Measurements from ENCODE around the gene CARNS1.

The CARNS1 gene

GRCh38 chr11:67406420-67406968 lies 9.0 kb upstream of the CARNS1 start:
- peak overlapping the region; percentile 99 for H3K9ac ChIP-seq (ENCODE audit: low read depth, low read length, poor library complexity, severe bottlenecking)
- no peaks in the 10 kb centered on the region for H3K9me3 ChIP-seq (ENCODE audit: insufficient read depth, low read depth, low read length)
- H4K20me1 ChIP-seq (ENCODE audit: insufficient read depth, low read length, poor library complexity, severe bottlenecking), result peaks cover 7% of the 10 kb centered on the region
- H3K36me3 ChIP-seq (ENCODE audit: insufficient read depth, low read length), result no peaks in the 10 kb centered on the region
- peaks cover 32% of the 10 kb centered on the region for H3F3A ChIP-seq (ENCODE audit: low read depth)
- H3K4me1 ChIP-seq (ENCODE audit: insufficient read depth, low read length, poor library complexity, severe bottlenecking), result peaks cover 81% of the 10 kb centered on the region
- H3K79me2 ChIP-seq (ENCODE audit: insufficient read depth, low read length), result peaks cover 72% of the 10 kb centered on the region
- H3K27me3 ChIP-seq (ENCODE audit: insufficient read depth, low read length, poor library complexity, severe bottlenecking), result no peaks in the 10 kb centered on the region
- H3K4me3 ChIP-seq (ENCODE audit: low read length, poor library complexity, severe bottlenecking), result peak overlapping the region; percentile 89
- TF ChIP-seq, protein P1, sequence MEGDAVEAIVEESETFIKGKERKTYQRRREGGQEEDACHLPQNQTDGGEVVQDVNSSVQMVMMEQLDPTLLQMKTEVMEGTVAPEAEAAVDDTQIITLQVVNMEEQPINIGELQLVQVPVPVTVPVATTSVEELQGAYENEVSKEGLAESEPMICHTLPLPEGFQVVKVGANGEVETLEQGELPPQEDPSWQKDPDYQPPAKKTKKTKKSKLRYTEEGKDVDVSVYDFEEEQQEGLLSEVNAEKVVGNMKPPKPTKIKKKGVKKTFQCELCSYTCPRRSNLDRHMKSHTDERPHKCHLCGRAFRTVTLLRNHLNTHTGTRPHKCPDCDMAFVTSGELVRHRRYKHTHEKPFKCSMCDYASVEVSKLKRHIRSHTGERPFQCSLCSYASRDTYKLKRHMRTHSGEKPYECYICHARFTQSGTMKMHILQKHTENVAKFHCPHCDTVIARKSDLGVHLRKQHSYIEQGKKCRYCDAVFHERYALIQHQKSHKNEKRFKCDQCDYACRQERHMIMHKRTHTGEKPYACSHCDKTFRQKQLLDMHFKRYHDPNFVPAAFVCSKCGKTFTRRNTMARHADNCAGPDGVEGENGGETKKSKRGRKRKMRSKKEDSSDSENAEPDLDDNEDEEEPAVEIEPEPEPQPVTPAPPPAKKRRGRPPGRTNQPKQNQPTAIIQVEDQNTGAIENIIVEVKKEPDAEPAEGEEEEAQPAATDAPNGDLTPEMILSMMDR (conservative IDR thresholded peaks at IDR 0.05; ENCODE audit: low read length), result no peak
- no peak for TF ChIP-seq EZH2phosphoT487 (IDR thresholded peaks at IDR 0.05; ENCODE audit: borderline replicate concordance)
- H2AFZ ChIP-seq (ENCODE audit: low read length), result no peak overlapping the region
- peak overlapping the region; percentile 98 for H3K4me2 ChIP-seq (ENCODE audit: low read depth, low read length, poor library complexity, severe bottlenecking)
- H3K9me2 ChIP-seq (replicated peaks; ENCODE audit: low read depth, low read length), result no peaks in the 10 kb centered on the region

GRCh38 chr11:67406969-67407687 lies 8.3 kb upstream of the CARNS1 start:
- Histone ChIP-seq H3K4me2 (ENCODE audit: low read depth, low read length, poor library complexity, severe bottlenecking) (peak overlapping the region; percentile 98), H3K4me3 (ENCODE audit: low read length, poor library complexity, severe bottlenecking) (peak overlapping the region; percentile 89), H3K4me1 (ENCODE audit: insufficient read depth, low read length, poor library complexity, severe bottlenecking) (peaks cover 79% of the 10 kb centered on the region)

DNA sequence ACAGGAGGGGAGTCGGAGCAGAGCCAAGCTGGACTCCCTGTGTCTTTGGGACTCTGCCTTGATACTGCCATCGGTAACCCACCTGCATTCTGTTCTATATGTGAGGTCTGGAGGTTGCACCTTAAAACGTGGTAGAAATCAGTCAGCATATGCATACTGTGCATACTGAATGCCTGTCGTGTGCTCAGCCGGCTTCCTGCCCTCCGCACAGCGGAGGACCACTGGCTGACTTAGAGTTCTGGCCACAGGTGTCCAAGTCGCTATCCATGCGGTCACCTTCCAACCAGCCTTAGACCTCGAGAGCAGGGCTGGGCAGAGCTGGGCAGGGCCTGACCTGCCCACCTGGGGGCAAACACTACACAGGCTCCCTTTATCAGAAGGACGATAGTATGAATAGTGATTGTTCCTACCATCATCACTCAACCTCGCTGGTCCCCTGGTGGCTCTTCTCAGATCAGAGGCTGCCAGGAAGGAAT lies 7.8 kb upstream of the CARNS1 start:
- Histone ChIP-seq H3K79me2 (ENCODE audit: insufficient read depth, low read length) (peaks cover 68% of the 10 kb centered on the region), H3K4me1 (ENCODE audit: insufficient read depth, low read length, poor library complexity, severe bottlenecking) (peaks cover 77% of the 10 kb centered on the region), H3K36me3 (ENCODE audit: insufficient read depth, low read length) (no peaks in the 10 kb centered on the region), H4K20me1 (ENCODE audit: insufficient read depth, low read length, poor library complexity, severe bottlenecking) (peaks cover 7% of the 10 kb centered on the region), H3K4me2 (ENCODE audit: low read depth, low read length, poor library complexity, severe bottlenecking) (peak overlapping the region; percentile 98), H3K27me3 (ENCODE audit: insufficient read depth, low read length, poor library complexity, severe bottlenecking) (no peaks in the 10 kb centered on the region), H3K9me3 (ENCODE audit: insufficient read depth, low read depth, low read length) (no peaks in the 10 kb centered on the region), H2AFZ (ENCODE audit: low read length) (no peak overlapping the region), H3K9me2 (replicated peaks; ENCODE audit: low read depth, low read length) (no peaks in the 10 kb centered on the region), H3K4me3 (ENCODE audit: low read length, poor library complexity, severe bottlenecking) (peak overlapping the region; percentile 89), H3F3A (ENCODE audit: low read depth) (peaks cover 26% of the 10 kb centered on the region), H3K9ac (ENCODE audit: low read depth, low read length, poor library complexity, severe bottlenecking) (peak overlapping the region; percentile 99)
- no peak for TF ChIP-seq EZH2phosphoT487 (IDR thresholded peaks at IDR 0.05; ENCODE audit: borderline replicate concordance)
- TF ChIP-seq, protein P1 (conservative IDR thresholded peaks at IDR 0.05; ENCODE audit: low read length), result no peak

More at GRCh38 chr11:67406969-67407687, 8.3 kb upstream of the CARNS1 start:
- H3K9ac ChIP-seq (ENCODE audit: low read depth, low read length, poor library complexity, severe bottlenecking), result peak overlapping the region; percentile 99
- no peaks in the 10 kb centered on the region for H3K27me3 ChIP-seq (ENCODE audit: insufficient read depth, low read length, poor library complexity, severe bottlenecking)
- no peaks in the 10 kb centered on the region for H3K9me2 ChIP-seq (replicated peaks; ENCODE audit: low read depth, low read length)
- no peak for TF ChIP-seq EZH2phosphoT487 (IDR thresholded peaks at IDR 0.05; ENCODE audit: borderline replicate concordance)
- TF ChIP-seq, protein P1 (conservative IDR thresholded peaks at IDR 0.05; ENCODE audit: low read length), result no peak
- H3F3A ChIP-seq (ENCODE audit: low read depth), result peaks cover 30% of the 10 kb centered on the region
- no peaks in the 10 kb centered on the region for H3K9me3 ChIP-seq (ENCODE audit: insufficient read depth, low read depth, low read length)
- H2AFZ ChIP-seq (ENCODE audit: low read length), result no peak overlapping the region
- peaks cover 7% of the 10 kb centered on the region for H4K20me1 ChIP-seq (ENCODE audit: insufficient read depth, low read length, poor library complexity, severe bottlenecking)
- H3K36me3 ChIP-seq (ENCODE audit: insufficient read depth, low read length), result no peaks in the 10 kb centered on the region
- peaks cover 72% of the 10 kb centered on the region for H3K79me2 ChIP-seq (ENCODE audit: insufficient read depth, low read length)

Data from Loucy (cell line).